ENCODE results near the gene AFTPH. TPM values are rescaled to one million over a fixed set of nuclear protein-coding genes. Genes with fewer than 3 reads are reported as not detected.

The AFTPH gene
- total and polyA plus RNA-seq, 9 of the 15 experiments (the other 6 are each of a cell fraction or from before 2014, with no cell fraction given) = 8.0 to 26.2 (median 13.8) TPM

GRCh38 chr2:64524604-64525316 is 632 bp downstream of the AFTPH start (continued):
- TF ChIP-seq, protein P1, sequence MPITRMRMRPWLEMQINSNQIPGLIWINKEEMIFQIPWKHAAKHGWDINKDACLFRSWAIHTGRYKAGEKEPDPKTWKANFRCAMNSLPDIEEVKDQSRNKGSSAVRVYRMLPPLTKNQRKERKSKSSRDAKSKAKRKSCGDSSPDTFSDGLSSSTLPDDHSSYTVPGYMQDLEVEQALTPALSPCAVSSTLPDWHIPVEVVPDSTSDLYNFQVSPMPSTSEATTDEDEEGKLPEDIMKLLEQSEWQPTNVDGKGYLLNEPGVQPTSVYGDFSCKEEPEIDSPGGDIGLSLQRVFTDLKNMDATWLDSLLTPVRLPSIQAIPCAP (CRISPR knock-in tag; IDR thresholded peaks at IDR 0.05; ENCODE audit: borderline replicate concordance) = no peak
- TF ChIP-seq DPF2 (IDR thresholded peaks at IDR 0.05) = no peak
- TF ChIP-seq HNRNPL (IDR thresholded peaks at IDR 0.05; ENCODE audit: low read depth, low read length) = 0 out of 2 replicates have a peak, but pooled peaks have one; percentile 22
- TF ChIP-seq ZBTB40 (IDR thresholded peaks at IDR 0.05) = no peak
- no peak for TF ChIP-seq ZBTB40 (CRISPR knock-in tag; IDR thresholded peaks at IDR 0.05)
- TF ChIP-seq, protein P2, sequence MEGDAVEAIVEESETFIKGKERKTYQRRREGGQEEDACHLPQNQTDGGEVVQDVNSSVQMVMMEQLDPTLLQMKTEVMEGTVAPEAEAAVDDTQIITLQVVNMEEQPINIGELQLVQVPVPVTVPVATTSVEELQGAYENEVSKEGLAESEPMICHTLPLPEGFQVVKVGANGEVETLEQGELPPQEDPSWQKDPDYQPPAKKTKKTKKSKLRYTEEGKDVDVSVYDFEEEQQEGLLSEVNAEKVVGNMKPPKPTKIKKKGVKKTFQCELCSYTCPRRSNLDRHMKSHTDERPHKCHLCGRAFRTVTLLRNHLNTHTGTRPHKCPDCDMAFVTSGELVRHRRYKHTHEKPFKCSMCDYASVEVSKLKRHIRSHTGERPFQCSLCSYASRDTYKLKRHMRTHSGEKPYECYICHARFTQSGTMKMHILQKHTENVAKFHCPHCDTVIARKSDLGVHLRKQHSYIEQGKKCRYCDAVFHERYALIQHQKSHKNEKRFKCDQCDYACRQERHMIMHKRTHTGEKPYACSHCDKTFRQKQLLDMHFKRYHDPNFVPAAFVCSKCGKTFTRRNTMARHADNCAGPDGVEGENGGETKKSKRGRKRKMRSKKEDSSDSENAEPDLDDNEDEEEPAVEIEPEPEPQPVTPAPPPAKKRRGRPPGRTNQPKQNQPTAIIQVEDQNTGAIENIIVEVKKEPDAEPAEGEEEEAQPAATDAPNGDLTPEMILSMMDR (IDR thresholded peaks at IDR 0.05 in 2 of 3, conservative IDR thresholded peaks at IDR 0.05 in 1 of 3; ENCODE audit: insufficient read depth in 2 of 3, low read depth in 1 of 3, low read length in 3 of 3) = no peak
- TF ChIP-seq, protein P3, sequence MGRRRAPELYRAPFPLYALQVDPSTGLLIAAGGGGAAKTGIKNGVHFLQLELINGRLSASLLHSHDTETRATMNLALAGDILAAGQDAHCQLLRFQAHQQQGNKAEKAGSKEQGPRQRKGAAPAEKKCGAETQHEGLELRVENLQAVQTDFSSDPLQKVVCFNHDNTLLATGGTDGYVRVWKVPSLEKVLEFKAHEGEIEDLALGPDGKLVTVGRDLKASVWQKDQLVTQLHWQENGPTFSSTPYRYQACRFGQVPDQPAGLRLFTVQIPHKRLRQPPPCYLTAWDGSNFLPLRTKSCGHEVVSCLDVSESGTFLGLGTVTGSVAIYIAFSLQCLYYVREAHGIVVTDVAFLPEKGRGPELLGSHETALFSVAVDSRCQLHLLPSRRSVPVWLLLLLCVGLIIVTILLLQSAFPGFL (CRISPR knock-in tag; IDR thresholded peaks at IDR 0.05) = no peak
- TF ChIP-seq ZBTB34 (CRISPR knock-in tag; IDR thresholded peaks at IDR 0.05) = no peak
- no peak for TF ChIP-seq GMEB1 (CRISPR knock-in tag; IDR thresholded peaks at IDR 0.05)
- TF ChIP-seq ZC3H11A (IDR thresholded peaks at IDR 0.05; ENCODE audit: low read depth, low read length) = no peak

Data from K562 (cell line).